H1 (cell line): ENCODE data around the gene SLC22A13. TPM values are rescaled to one million over a fixed set of nuclear protein-coding genes. Genes with fewer than 3 reads are reported as not detected.

Experiments
- CTCF ChIA-PET: fragments of 300-600 bp; sonication (Branson Sonifier 250); formaldehyde crosslinking; loops from one replicate; lab custom pipeline; 2021; ENCODE audit not compliant: partially characterized antibody; lab: Charles Lee
- POLR2A ChIA-PET: fragments of 300-600 bp; sonication (Branson Sonifier 250); formaldehyde crosslinking; loops from one replicate; lab custom pipeline; 2021; ENCODE audit warnings: inconsistent platforms; ENCODE audit not compliant: partially characterized antibody; lab: Charles Lee
- DNase-seq, 2 experiments: peaks; one replicate each; pipeline versions ENCODE4 v3.0.0 to v3.0.0-alpha.2; 2010 to 2022; ENCODE audit warnings: low spot score in 2 of 2, low read depth in 1 of 2, mixed read lengths in 1 of 2
- FAIRE-seq: peaks from 2 replicates; lab custom pipeline; 2011; peaks lifted over from hg19 to GRCh38; lab: Jason Lieb, UNC
- H2AFZ ChIP-seq: 2 replicates; pipeline ENCODE4 v1.8.1; 2012; ENCODE audit warnings: low read length, inconsistent platforms
- H2AK5ac ChIP-seq: 2 replicates; pipeline ENCODE4 v1.6.1; 2013; ENCODE audit warnings: low read depth, low read length
- H2BK120ac ChIP-seq: replicated peaks from 2 replicates; pipeline ENCODE3; 2013; ENCODE audit warnings: low read depth, low read length, inconsistent platforms
- H2BK12ac ChIP-seq: 2 replicates; pipeline ENCODE4 v1.6.1; 2013; ENCODE audit warnings: low read depth, low read length
- H2BK15ac ChIP-seq: 2 replicates; pipeline ENCODE4 v1.6.1; 2013; ENCODE audit warnings: low read length
- H2BK20ac ChIP-seq: 2 replicates; pipeline ENCODE4 v1.6.1; 2013; ENCODE audit warnings: low read length
- H2BK5ac ChIP-seq: 2 replicates; pipeline ENCODE4 v1.6.1; 2013; ENCODE audit warnings: low read depth, low read length
- H3K14ac ChIP-seq: 2 replicates; pipeline ENCODE4 v1.6.1; 2013; ENCODE audit warnings: inconsistent platforms; ENCODE audit not compliant: insufficient read length
- H3K18ac ChIP-seq: 2 replicates; pipeline ENCODE4 v1.6.1; 2013; ENCODE audit warnings: low read length; ENCODE audit errors: extremely low read depth
- H3K23ac ChIP-seq: 2 replicates; pipeline ENCODE4 v1.6.1; 2013; ENCODE audit warnings: inconsistent platforms; ENCODE audit not compliant: insufficient read length
- H3K23me2 ChIP-seq: 2 replicates; pipeline ENCODE4 v1.6.1; 2013; ENCODE audit warnings: low read depth, low read length
- H3K27ac ChIP-seq: 2 replicates; pipeline ENCODE4 v1.6.1; 2011; ENCODE audit warnings: low read depth, low read length, inconsistent platforms
- H3K27me3 ChIP-seq, 4 experiments: replicated peaks in 1 of 4; 1 replicate in 1 of 4; 2 replicates in 3 of 4; pipeline versions ENCODE4 v1.6.1 to v1.8.1; 2011 to 2013; ENCODE audit warnings: low read length in 3 of 4, mild to moderate bottlenecking in 3 of 4, inconsistent platforms in 2 of 4, mixed read lengths in 2 of 4, moderate library complexity in 1 of 4; ENCODE audit not compliant: control insufficient read depth in 3 of 4, insufficient read depth in 3 of 4; ENCODE audit errors: extremely low read depth in 1 of 4
- H3K36me3 ChIP-seq, 4 experiments: 2 replicates each; pipeline versions ENCODE4 v1.6.1 to v1.8.1; 2011 to 2013; ENCODE audit warnings: mild to moderate bottlenecking in 4 of 4, low read length in 3 of 4, moderate library complexity in 2 of 4, control low read depth in 1 of 4, inconsistent platforms in 1 of 4; ENCODE audit not compliant: insufficient read depth in 4 of 4, control insufficient read depth in 2 of 4
- H3K4ac ChIP-seq: replicated peaks from 2 replicates; pipeline ENCODE3; 2013; ENCODE audit warnings: low read length, low read depth, mixed read lengths, inconsistent platforms; ENCODE audit not compliant: insufficient read length
- H3K4me1 ChIP-seq, 4 experiments: replicated peaks in 1 of 4; 1 replicate in 1 of 4; 2 replicates in 3 of 4; pipeline versions ENCODE4 v1.6.1 to v1.8.1; 2011 to 2013; ENCODE audit warnings: low read length in 3 of 4, inconsistent platforms in 2 of 4, mixed read lengths in 1 of 4; ENCODE audit not compliant: insufficient read depth in 4 of 4, control insufficient read depth in 3 of 4
- H3K4me2 ChIP-seq, 2 experiments: 2 replicates each; pipeline versions ENCODE4 v1.6.1 to v1.8.1; 2011 to 2013; ENCODE audit warnings: low read depth in 2 of 2, low read length in 2 of 2, control low read depth in 1 of 2, inconsistent platforms in 1 of 2, mild to moderate bottlenecking in 1 of 2; ENCODE audit not compliant: insufficient read depth in 1 of 2
- H3K4me3 ChIP-seq, 4 experiments: fragments of 200-600, 300-600 bp in 1 of 4; sonication (generic), shearing (Covaris generic), sonication (Bioruptor Twin) in 1 of 4; 2 replicates each; pipeline versions ENCODE4 v1.5.1 to v1.8.1; 2011 to 2016; ENCODE audit warnings: low read length in 4 of 4, low read depth in 3 of 4, control low read depth in 2 of 4, inconsistent platforms in 2 of 4, mild to moderate bottlenecking in 2 of 4, mixed read lengths in 1 of 4, moderate library complexity in 1 of 4; ENCODE audit not compliant: insufficient read depth in 2 of 4; ENCODE audit errors: extremely low read depth in 1 of 4
- H3K56ac ChIP-seq: replicated peaks from 2 replicates; pipeline ENCODE3; 2013; ENCODE audit warnings: low read depth, mild to moderate bottlenecking, mixed read lengths, low read length, inconsistent platforms; ENCODE audit not compliant: insufficient read length
- H3K79me1 ChIP-seq: 2 replicates; pipeline ENCODE4 v1.6.1; 2013; ENCODE audit warnings: low read depth, low read length, control low read depth
- H3K79me2 ChIP-seq, 2 experiments: 2 replicates each; pipeline versions ENCODE4 v1.6.1 to v1.8.1; 2012 to 2013; ENCODE audit warnings: low read length in 2 of 2, mild to moderate bottlenecking in 2 of 2, inconsistent platforms in 1 of 2; ENCODE audit not compliant: insufficient read depth in 2 of 2, control insufficient read depth in 1 of 2
- H3K9ac ChIP-seq, 4 experiments: replicated peaks in 1 of 4; 1 replicate in 1 of 4; 2 replicates in 3 of 4; pipeline versions ENCODE4 v1.6.1 to v1.8.1; 2011 to 2013; ENCODE audit warnings: low read depth in 3 of 4, low read length in 3 of 4, control low read depth in 2 of 4, mild to moderate bottlenecking in 2 of 4, moderate library complexity in 2 of 4, inconsistent platforms in 1 of 4; ENCODE audit errors: extremely low read depth in 1 of 4
- H3K9me3 ChIP-seq, 2 experiments: 2 replicates each; pipeline versions ENCODE4 v1.6.1 to v1.8.1; 2012 to 2013; ENCODE audit warnings: mild to moderate bottlenecking in 2 of 2, moderate library complexity in 2 of 2, control low read depth in 1 of 2, inconsistent platforms in 1 of 2, low read depth in 1 of 2, low read length in 1 of 2, mixed read lengths in 1 of 2; ENCODE audit not compliant: insufficient read depth in 2 of 2
- H4K20me1 ChIP-seq, 2 experiments: replicated peaks in 1 of 2; 2 replicates each; pipeline versions ENCODE3 to v1.8.1; 2011 to 2013; ENCODE audit warnings: inconsistent platforms in 2 of 2, low read length in 2 of 2, mild to moderate bottlenecking in 1 of 2; ENCODE audit not compliant: insufficient read depth in 2 of 2, control insufficient read depth in 1 of 2
- H4K5ac ChIP-seq: 2 replicates; pipeline ENCODE4 v1.6.1; 2013; ENCODE audit warnings: low read length, low read depth, mixed read lengths, inconsistent platforms; ENCODE audit not compliant: insufficient read length
- H4K8ac ChIP-seq: 2 replicates; pipeline ENCODE4 v1.8.0; 2013; ENCODE audit warnings: mild to moderate bottlenecking, moderate library complexity, low read length, inconsistent platforms; ENCODE audit not compliant: insufficient read depth; ENCODE audit errors: extremely low read depth
- H4K91ac ChIP-seq: replicated peaks from 2 replicates; pipeline ENCODE3; 2013; ENCODE audit warnings: low read length, mixed read lengths, inconsistent platforms; ENCODE audit not compliant: insufficient read length
- BCL11A ChIP-seq, 2 experiments: IDR thresholded peaks; one replicate each; pipeline ENCODE4 v1.6.1; 2011; ENCODE audit warnings: low read depth in 2 of 2, low read length in 2 of 2, mild to moderate bottlenecking in 2 of 2
- CTBP2 ChIP-seq: IDR thresholded peaks from 2 replicates; pipeline ENCODE4 v1.7.0; 2011; ENCODE audit warnings: borderline replicate concordance, mild to moderate bottlenecking, moderate library complexity, mixed read lengths, low read length; ENCODE audit not compliant: insufficient read depth, insufficient read length
- GABPA ChIP-seq: IDR thresholded peaks from 2 replicates; pipeline ENCODE4 v1.6.1; 2011; ENCODE audit warnings: mild to moderate bottlenecking, low read length, moderate library complexity, borderline replicate concordance; ENCODE audit not compliant: insufficient read depth
- HDAC6 ChIP-seq: IDR thresholded peaks from one replicate; pipeline ENCODE4 v1.7.1; 2012; ENCODE audit warnings: low read depth, mild to moderate bottlenecking, inconsistent platforms, low read length, moderate library complexity
- KDM1A ChIP-seq: fragments of 200-600, 300-600 bp; sonication (generic); IDR thresholded peaks from 2 replicates; pipeline ENCODE4 v1.7.1; 2016; ENCODE audit warnings: mild to moderate bottlenecking, low read length, borderline replicate concordance
- MAFK ChIP-seq: IDR thresholded peaks from 2 replicates; pipeline ENCODE4 v1.6.1; 2012; ENCODE audit warnings: low read depth, mild to moderate bottlenecking, improper control_type of control experiment, low read length
- POLR2A ChIP-seq, 2 experiments: IDR thresholded peaks; 1 replicate in 1 of 2; 2 replicates in 1 of 2; pipeline ENCODE4 v1.6.1; 2011; ENCODE audit warnings: low read depth in 2 of 2, low read length in 2 of 2, mild to moderate bottlenecking in 2 of 2; ENCODE audit errors: control extremely low read depth in 1 of 2
- RBBP5 ChIP-seq: IDR thresholded peaks from 2 replicates; pipeline ENCODE4 v1.7.1; 2012; ENCODE audit warnings: low read depth, mild to moderate bottlenecking, inconsistent platforms, low read length, moderate library complexity, borderline replicate concordance
- SIRT6 ChIP-seq: IDR thresholded peaks from one replicate; pipeline ENCODE4 v1.7.1; 2012; ENCODE audit warnings: low read length, inconsistent platforms
- SP4 ChIP-seq: IDR thresholded peaks from 2 replicates; pipeline ENCODE4 v1.6.1; 2012; ENCODE audit warnings: low read length, inconsistent platforms
- ZNF274 ChIP-seq: IDR thresholded peaks from 2 replicates; pipeline ENCODE4 v1.7.0; 2012; ENCODE audit warnings: low read length, borderline replicate concordance; ENCODE audit errors: extremely low read depth
- WGBS, 2 experiments: shearing (Covaris generic) in 1 of 2; methylation state at CpG; one replicate each; pipeline versions ENCODE4 v1.1.6 to v1.1.7; 2013 to 2015; ENCODE audit warnings: low lambda C conversion rate in 2 of 2, mixed read lengths in 2 of 2, inconsistent platforms in 1 of 2, low coverage in 1 of 2, missing lambda C conversion rate in 1 of 2; ENCODE audit not compliant: insufficient replicate concordance in 2 of 2, insufficient coverage in 1 of 2, insufficient read length in 1 of 2; ENCODE audit errors: extremely low coverage in 1 of 2, missing lambda C conversion rate in 1 of 2; 5-methylcytosine and 5-hydroxymethylcytosine counted together
- polyA plus RNA-seq, 7 experiments: library from polyadenylated mRNA; depleted of rRNA in 3 of 7; stranded (reverse) in 5 of 7; unstranded in 2 of 7; fragments of >200 nt in 5 of 7; fragments of 200-250 nt in 2 of 7; gene quantifications; 1 replicate in 5 of 7; 2 replicates in 1 of 7; 4 replicates in 1 of 7; pipeline versions ENCODE4 v1.2.1 to v1.2.3, GENCODE V29; 2011 to 2013; ENCODE audit warnings: missing spikeins in 2 of 7, mixed read lengths in 2 of 7
- total RNA-seq: library from RNA; stranded (reverse); fragmentation: NEBNext Ultra II Directional; extraction: Animal tissue kit (Norgen Biotek cat#: 25700); gene quantifications from 2 replicates; pipeline ENCODE4 v1.2.1, GENCODE V29; 2021
- TF ChIP-seq, protein P1 (sequence below): IDR thresholded peaks from 2 replicates; pipeline ENCODE4 v1.6.1; 2011; ENCODE audit warnings: low read length, improper control_type of control experiment

The SLC22A13 gene
- total and polyA plus RNA-seq, 2 of the 8 experiments (the other 6 are each of a cell fraction or from before 2014, with no cell fraction given): 0.05 to 0.41 TPM

DNA sequence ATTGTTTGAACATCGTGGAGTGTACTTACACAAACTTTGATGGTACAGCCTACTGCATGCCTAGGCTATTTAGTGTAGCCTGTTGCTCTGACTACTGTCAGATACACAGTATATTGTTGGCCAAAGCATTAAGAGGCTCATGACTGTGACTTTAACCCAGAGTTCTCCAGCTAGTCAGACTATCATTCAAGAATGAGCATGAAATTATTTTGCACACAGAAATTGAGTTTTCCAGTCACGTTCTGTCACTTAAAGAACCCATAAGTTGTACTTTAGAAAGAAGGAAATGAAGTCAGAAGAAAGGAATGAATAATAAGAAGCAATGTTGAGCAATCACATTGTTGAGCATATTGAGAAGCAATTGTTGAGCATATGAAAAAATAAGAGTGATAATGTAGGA, 37.6 kb upstream of the SLC22A13 start:
- no peak overlapping the region for H2AK5ac ChIP-seq
- no peak overlapping the region for H3K18ac ChIP-seq
- H2BK5ac ChIP-seq: no peak overlapping the region
- H3K56ac ChIP-seq: no peak overlapping the region
- no peaks in the 10 kb centered on the region for H3K27me3 ChIP-seq
- WGBS, 2 experiments: 91% methylated on average over 2 of the region's 2 CpGs; no CpG with 5 or more reads in 1 of the 2 experiments
- no peak overlapping the region for H4K91ac ChIP-seq
- no peaks in the 10 kb centered on the region for H4K20me1 ChIP-seq
- H4K5ac ChIP-seq: no peak overlapping the region
- H2BK15ac ChIP-seq: no peak overlapping the region
- no peaks in the 10 kb centered on the region for H3K79me2 ChIP-seq
- TF ChIP-seq RBBP5: no peak
- TF ChIP-seq BCL11A (IDR thresholded peaks at IDR 0.05; ENCODE audit: low read depth in 2 of 2, low read length in 2 of 2): no peak
- no peak for TF ChIP-seq GABPA
- TF ChIP-seq ZNF274: no peak
- TF ChIP-seq SIRT6: no peak
- no peak for TF ChIP-seq POLR2A (IDR thresholded peaks at IDR 0.05; ENCODE audit: control extremely low read depth in 1 of 2, low read depth in 2 of 2, low read length in 2 of 2)
- no peak for TF ChIP-seq SP4
- no peak for TF ChIP-seq MAFK
- TF ChIP-seq CTBP2: no peak
- TF ChIP-seq, protein P1, sequence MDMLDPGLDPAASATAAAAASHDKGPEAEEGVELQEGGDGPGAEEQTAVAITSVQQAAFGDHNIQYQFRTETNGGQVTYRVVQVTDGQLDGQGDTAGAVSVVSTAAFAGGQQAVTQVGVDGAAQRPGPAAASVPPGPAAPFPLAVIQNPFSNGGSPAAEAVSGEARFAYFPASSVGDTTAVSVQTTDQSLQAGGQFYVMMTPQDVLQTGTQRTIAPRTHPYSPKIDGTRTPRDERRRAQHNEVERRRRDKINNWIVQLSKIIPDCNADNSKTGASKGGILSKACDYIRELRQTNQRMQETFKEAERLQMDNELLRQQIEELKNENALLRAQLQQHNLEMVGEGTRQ: no peak
- TF ChIP-seq KDM1A: no peak
- TF ChIP-seq HDAC6: no peak
- FAIRE-seq (no peak), DNase-seq (no peak)
- H3K4ac ChIP-seq: no peak overlapping the region
- no peak overlapping the region for H3K14ac ChIP-seq
- H2AFZ ChIP-seq: no peak overlapping the region
- H2BK20ac ChIP-seq: no peak overlapping the region
- ChIA-PET POLR2A (no interaction called here), CTCF (interaction anchor here (0.7 to 1.9 kb wide), 3 partner anchors 12 to 110 kb away, joined by 3 to 5 read pairs (median 3); no protein-coding TSS in a partner anchor)
- H3K4me1 ChIP-seq: no peaks in the 10 kb centered on the region
- no peak overlapping the region for H4K8ac ChIP-seq
- H3K23ac ChIP-seq: no peak overlapping the region
- H3K27ac ChIP-seq: no peak overlapping the region
- no peak overlapping the region for H3K9ac ChIP-seq
- no peaks in the 10 kb centered on the region for H3K9me3 ChIP-seq
- H2BK12ac ChIP-seq: no peak overlapping the region
- H2BK120ac ChIP-seq: no peak overlapping the region
- no peaks in the 10 kb centered on the region for H3K23me2 ChIP-seq
- no peak overlapping the region for H3K4me2 ChIP-seq
- H3K4me3 ChIP-seq: no peak overlapping the region
- H3K36me3 ChIP-seq: peaks cover 0 to 35% (median 12%) of the 10 kb centered on the region in 4 experiments; a peak in 3 of 8 replicates
- H3K79me1 ChIP-seq: no peaks in the 10 kb centered on the region
